ENCODE measurements around the gene SEC63. TPM values are rescaled to one million over a fixed set of nuclear protein-coding genes. Genes with fewer than 3 reads are reported as not detected.

Gene SEC63
- total and polyA plus RNA-seq, 9 donors, result 33.8 to 198 (median 122) TPM

DNA sequence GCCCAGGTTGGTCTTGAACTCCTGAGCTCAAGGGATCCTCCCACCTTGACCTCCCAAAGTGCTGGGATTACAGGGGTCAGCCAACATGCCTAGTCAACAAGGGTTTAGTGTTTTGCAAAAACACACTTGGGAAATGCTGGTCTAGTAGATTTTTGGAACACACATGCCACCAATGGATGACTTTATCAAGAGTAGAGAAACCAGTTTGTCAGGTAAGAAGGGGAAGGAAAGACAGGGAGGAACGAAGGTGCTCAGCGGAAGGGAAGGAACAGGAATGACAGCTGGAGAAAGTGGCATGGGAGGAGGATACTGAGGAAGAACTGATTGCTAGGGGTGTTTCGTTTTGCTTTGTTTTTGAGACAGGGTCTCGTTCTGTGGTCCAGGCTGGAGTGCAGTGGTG lies 15.6 kb upstream of the SEC63 start:
- Histone ChIP-seq H3K9me3 (no peaks in the 10 kb centered on the region), H3K4me1 (ENCODE audit: insufficient read depth) (no peaks in the 10 kb centered on the region), H3K27ac (no peak overlapping the region), H3K4me3 (no peak overlapping the region), H3K27me3 (no peaks in the 10 kb centered on the region), H3K36me3 (no peaks in the 10 kb centered on the region)
- intact Hi-C loops (cut with DNase I), result no loop called here
- TF ChIP-seq, protein P1, sequence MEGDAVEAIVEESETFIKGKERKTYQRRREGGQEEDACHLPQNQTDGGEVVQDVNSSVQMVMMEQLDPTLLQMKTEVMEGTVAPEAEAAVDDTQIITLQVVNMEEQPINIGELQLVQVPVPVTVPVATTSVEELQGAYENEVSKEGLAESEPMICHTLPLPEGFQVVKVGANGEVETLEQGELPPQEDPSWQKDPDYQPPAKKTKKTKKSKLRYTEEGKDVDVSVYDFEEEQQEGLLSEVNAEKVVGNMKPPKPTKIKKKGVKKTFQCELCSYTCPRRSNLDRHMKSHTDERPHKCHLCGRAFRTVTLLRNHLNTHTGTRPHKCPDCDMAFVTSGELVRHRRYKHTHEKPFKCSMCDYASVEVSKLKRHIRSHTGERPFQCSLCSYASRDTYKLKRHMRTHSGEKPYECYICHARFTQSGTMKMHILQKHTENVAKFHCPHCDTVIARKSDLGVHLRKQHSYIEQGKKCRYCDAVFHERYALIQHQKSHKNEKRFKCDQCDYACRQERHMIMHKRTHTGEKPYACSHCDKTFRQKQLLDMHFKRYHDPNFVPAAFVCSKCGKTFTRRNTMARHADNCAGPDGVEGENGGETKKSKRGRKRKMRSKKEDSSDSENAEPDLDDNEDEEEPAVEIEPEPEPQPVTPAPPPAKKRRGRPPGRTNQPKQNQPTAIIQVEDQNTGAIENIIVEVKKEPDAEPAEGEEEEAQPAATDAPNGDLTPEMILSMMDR (IDR thresholded peaks at IDR 0.05), result no peak
- TF ChIP-seq EP300 (IDR thresholded peaks at IDR 0.05) (no peak), POLR2A (IDR thresholded peaks at IDR 0.05) (no peak)
- WGBS, 3 donors, result 73 to 97% (median 95%) methylated on average over 4 of the region's 4 CpGs
- DNase-seq, result no peak

DNA sequence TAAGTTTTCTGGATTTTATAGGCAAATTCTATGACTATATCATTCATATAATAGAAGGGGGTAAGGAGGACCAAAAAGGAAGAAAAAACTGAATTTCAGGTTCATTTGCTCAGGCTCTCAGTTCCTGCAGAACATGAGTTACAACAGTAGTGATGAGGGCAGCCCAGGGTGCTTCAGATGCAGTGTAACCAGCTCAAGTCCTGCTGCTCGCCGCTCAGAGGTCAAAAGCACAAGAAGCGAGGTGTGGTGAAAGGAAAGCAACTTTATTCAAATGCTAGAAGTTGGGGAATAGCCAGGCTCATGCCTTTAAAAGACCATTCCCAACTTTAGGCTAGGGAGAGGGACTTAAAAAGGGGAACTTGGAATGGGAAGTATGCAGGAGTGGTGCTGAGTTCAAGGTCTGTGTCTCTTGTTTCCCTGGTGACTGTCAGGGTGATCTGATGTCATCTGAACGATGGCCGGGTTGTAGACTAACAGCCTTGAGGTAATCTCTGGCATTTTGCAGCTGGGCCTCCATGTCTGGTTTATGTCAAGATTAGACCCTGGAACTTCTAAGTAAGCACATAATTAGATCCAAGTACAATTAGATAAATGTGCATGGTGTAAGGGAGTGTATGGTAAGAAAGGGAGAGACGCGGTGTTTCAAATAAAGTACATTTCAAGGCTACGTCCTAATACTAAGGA lies 14.5 kb upstream of the SEC63 start:
- Histone ChIP-seq H3K4me1 (ENCODE audit: insufficient read depth) (no peaks in the 10 kb centered on the region), H3K36me3 (no peaks in the 10 kb centered on the region), H3K27ac (peak overlapping the region in 1 of 2 donors; percentile 56), H3K4me3 (no peak overlapping the region), H3K9me3 (no peaks in the 10 kb centered on the region), H3K27me3 (no peaks in the 10 kb centered on the region)
- 7 to 20% (median 13%) methylated on average over 8 of the region's 8 CpGs for WGBS, 3 donors
- TF ChIP-seq POLR2A (IDR thresholded peaks at IDR 0.05), result no peak
- TF ChIP-seq, protein P1 (IDR thresholded peaks at IDR 0.05), result no peak
- TF ChIP-seq EP300 (IDR thresholded peaks at IDR 0.05), result no peak
- intact Hi-C loops (cut with DNase I), result no loop called here
- peak in 4 of 5 donors; percentile 33 to 68 (median 52) for DNase-seq

DNA sequence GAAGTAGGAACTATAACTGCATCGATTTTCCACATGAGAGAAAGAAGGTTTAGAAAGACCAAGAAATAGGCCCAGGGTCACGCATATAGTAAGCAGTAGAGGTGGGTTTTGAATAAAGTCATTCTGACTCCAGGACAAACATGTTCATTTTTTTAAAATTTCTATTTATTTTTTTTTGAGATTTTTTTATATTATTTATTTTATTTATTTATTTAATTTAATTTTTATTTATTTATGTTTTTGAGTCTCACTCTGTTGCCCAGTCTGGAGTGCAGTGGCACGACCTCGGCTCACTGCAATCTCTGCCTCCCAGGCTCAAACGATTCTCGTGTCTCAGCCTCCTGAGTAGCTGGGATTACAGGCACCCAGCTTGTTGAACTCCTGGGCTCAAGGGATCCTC lies 13.2 kb upstream of the SEC63 start:
- WGBS, 3 donors, result 93 to 96% (median 94%) methylated on average over 6 of the region's 6 CpGs
- intact Hi-C loops (cut with DNase I), result no loop called here

DNA sequence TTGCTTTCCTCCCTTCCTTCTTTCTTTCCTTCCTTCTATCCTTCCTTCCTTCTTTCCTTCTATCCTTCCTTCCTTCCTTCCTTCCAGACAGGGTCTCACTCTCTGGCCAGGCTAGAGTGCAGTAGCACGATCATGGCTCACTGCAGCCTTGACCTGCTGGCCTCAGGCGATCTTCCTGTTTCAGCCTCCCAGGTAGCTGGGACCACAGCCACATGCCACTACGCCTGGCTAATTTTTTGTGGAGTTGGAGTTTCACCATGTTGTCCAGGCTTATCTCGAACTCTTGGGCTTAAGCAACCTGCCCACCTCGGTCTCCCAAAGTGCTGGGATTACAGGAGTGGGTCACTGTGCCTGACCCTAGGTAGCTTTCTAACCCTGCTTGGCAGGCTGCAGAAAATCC lies 12.2 kb upstream of the SEC63 start:
- Histone ChIP-seq H3K4me3 (no peak overlapping the region), H3K27ac (no peak overlapping the region), H3K4me1 (ENCODE audit: insufficient read depth) (no peaks in the 10 kb centered on the region), H3K9me3 (no peaks in the 10 kb centered on the region), H3K27me3 (no peaks in the 10 kb centered on the region), H3K36me3 (no peaks in the 10 kb centered on the region)
- TF ChIP-seq EP300 (IDR thresholded peaks at IDR 0.05), result no peak
- TF ChIP-seq POLR2A (IDR thresholded peaks at IDR 0.05), result no peak
- TF ChIP-seq, protein P1 (IDR thresholded peaks at IDR 0.05), result no peak
- WGBS, 3 donors, result 77 to 85% (median 79%) methylated on average over 5 of the region's 5 CpGs
- intact Hi-C loops (cut with DNase I), result no loop called here
- no peak for DNase-seq

More for the DNA sequence above, 13.2 kb upstream of the SEC63 start:
- no peak overlapping the region for H3K4me3 ChIP-seq
- H3K27me3 ChIP-seq, result no peaks in the 10 kb centered on the region
- H3K27ac ChIP-seq, result no peak overlapping the region
- H3K9me3 ChIP-seq, result no peaks in the 10 kb centered on the region
- no peaks in the 10 kb centered on the region for H3K36me3 ChIP-seq
- no peak for TF ChIP-seq EP300 (IDR thresholded peaks at IDR 0.05)
- TF ChIP-seq, protein P1 (IDR thresholded peaks at IDR 0.05), result no peak
- TF ChIP-seq POLR2A (IDR thresholded peaks at IDR 0.05), result no peak
- DNase-seq, result no peak
- H3K4me1 ChIP-seq (ENCODE audit: insufficient read depth), result no peaks in the 10 kb centered on the region

Data from ovary (tissue), 9 donors.